Ammon's horn (tissue), 1 donor: ENCODE data around the gene SMYD4.
"Not testable (repeated sequence)": the region's sequence is repeated elsewhere in the genome, so short reads cannot be mapped to it uniquely, and the experiment has no call there.

ENCODE experiments used
- DNase-seq: peaks from one replicate; pipeline ENCODE4 v3.0.0-alpha.2; 2016; ENCODE audit warnings: low spot score

SMYD4 gene

DNA sequence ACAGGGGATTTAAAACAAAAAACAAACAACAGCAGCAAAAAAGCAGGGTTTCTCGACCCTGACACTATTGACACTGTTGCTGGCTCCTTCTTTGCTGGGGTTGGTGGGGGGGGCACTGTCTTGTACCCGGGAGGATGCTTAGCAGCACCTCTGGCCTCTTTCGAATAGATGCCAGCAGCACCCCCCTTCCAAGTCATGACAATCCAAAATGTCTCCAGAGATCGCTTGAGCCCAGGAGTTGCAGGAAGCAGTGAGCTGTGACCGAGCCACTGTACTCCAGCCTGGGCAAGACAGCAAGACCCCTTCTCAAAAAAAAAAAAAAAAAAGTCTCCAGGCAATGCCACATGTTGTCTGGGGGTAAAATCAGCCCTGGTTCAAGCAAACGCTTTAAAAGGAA is 47.5 kb downstream of the SMYD4 start:
- DNase-seq, result no peak

DNA sequence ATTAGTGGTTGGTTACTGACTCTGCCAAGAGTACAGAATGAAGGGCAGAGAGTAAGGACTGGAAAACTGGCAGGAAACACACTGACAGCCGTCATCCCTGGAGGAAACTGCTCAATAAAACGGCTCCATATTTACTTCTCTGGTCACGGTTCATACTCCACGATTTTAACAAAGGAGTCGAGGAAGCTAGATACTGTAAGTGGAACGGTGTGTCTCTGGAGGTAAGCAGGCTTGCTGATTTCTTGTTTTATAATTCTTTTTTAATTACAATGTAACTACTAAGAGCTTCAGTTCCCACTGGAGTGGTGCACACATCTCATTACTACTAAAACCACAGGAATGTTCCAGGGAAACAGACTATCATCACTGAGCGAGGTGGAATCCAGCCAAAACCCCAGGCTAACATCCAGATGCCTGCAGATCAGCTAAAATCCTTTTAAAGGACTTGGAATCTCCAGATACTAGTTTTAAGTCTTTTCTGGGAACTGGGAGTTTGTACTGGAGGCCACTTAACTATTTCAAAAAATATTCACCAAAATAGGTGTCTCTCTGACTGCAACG is 50.1 kb downstream of the SMYD4 start:
- no peak for DNase-seq

DNA sequence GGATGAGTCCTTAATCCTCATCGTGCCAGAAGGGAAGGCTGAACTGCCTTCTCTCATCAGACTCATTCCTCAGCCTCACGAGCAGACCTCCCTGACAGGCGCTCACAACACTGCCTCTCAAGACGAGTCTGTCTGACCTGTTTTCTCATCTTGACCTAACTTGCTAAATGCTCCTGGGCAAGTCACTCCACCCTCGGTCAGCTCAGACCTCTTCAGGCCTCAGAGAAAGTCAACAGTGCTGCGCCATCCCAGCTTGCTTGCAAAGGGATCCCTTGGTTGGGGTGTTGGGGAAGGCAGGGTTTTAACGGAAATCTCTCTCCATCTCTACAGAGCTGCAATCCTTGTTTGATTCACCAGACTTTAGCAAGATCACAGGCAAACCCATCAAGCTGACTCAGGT is 52.8 kb downstream of the SMYD4 start:
- DNase-seq, result no peak

DNA sequence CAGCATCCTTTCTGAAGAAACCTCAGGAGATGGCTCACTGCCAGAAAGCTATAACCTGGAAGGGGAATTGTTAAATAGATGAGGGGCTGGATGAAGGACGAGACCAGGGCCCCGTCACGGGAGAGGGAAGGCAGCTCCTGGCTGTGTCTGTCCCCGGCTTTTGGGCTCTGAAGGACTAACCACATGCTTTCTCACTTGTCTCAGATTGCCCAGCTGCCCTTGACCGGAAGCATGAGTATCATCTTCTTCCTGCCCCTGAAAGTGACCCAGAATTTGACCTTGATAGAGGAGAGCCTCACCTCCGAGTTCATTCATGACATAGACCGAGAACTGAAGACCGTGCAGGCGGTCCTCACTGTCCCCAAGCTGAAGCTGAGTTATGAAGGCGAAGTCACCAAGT is 53.4 kb downstream of the SMYD4 start:
- no peak for DNase-seq

DNA sequence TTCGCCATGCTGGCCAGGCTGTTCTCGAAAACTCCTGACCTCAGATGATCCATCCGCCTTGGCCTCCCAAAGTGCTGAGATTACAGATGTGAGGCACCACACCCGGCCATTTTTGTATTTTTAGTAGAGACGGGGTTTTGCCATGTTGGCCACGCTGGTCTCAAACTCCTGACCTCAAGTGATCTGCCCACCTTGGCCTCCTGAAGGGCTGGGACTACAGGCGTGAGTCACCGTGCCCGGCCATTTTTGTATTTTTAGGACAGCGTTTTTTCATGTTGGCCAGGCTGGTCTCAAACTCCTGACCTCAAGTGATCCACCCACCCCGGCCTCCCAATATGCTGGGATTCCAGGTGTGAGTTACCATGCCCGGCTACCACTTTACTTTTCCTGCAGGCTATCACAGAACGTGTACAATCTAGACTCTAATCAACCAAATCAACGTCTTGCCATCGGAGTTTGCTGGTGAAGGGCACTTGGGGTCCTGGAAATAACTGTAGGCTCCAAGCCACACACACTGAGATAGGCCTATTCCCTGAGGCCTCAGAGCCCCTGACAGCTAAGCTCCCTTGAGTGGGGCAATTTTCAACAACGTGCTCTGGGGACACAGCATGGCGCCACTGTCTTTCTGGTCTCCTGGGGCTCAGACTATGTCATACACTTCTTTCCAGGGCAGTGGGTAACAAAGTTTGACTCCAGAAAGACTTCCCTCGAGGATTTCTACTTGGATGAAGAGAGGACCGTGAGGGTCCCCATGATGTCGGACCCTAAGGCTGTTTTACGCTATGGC is 55.1 kb downstream of the SMYD4 start:
- no peak for DNase-seq

DNA sequence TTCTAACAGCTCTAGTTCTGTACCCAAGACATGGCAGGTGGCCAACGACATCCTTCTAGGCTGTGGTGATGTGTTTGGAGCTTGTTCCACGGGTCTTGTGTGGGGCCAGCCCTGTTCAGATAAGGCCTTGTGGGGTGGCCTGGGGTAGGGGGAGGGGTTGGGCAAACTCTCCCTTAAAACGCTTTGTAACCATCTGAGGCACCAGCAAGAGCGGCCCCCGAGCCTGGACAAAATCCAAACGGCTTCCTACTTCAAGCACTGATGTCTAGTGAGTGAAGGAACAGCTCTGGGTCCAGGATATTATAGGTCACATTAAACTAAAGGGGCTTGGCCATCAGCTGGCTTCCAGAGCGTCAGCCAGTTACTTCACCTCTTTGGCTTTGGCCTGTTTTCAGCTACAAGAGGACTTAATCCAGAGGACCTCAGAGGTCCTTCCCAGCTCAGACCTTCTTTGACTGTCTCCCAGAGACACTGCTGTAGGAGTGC is 56.0 kb downstream of the SMYD4 start:
- no peak for DNase-seq

DNA sequence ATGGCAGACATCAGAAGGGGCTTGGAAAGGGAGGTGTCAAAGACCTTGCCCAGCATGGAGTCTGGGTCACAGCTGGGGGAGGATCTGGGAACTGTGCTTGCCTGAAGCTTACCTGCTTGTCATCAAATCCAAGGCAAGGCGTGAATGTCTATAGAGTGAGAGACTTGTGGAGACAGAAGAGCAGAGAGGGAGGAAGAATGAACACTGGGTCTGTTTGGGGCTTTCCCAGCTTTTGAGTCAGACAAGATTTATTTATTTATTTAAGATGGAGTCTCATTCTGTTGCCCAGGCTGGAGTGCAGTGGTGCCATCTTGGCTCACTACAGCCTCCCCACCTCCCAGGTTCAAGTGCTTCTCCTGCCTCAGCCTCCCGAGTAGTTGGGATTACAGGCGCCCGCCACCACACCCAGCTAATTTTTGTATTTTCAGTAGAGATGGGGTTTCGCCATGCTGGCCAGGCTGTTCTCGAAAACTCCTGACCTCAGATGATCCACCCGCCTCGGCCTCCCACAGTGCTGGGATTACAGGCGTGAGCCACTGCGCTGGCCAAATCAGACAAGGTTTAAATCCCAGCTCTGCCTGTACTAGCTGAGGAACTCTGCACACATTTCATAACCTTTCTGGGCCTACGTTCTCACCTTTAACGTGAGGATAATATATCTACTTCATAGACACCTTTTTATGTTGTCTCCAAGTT is 56.6 kb downstream of the SMYD4 start:
- DNase-seq, result not testable (repeated sequence)

DNA sequence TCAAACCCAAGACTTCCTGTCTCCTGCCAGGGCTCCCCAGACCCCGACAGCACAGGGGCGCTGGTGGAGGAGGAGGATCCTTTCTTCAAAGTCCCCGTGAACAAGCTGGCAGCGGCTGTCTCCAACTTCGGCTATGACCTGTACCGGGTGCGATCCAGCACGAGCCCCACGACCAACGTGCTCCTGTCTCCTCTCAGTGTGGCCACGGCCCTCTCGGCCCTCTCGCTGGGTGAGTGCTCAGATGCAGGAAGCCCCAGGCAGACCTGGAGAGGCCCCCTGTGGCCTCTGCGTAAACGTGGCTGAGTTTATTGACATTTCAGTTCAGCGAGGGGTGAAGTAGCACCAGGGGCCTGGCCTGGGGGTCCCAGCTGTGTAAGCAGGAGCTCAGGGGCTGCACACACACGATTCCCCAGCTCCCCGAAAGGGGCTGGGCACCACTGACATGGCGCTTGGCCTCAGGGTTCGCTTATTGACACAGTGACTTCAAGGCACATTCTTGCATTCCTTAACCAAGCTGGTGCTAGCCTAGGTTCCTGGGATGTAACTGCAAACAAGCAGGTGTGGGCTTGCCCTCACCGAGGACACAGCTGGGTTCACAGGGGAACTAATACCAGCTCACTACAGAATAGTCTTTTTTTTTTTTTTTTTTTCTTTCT is 59.8 kb downstream of the SMYD4 start:
- DNase-seq, result no peak

DNA sequence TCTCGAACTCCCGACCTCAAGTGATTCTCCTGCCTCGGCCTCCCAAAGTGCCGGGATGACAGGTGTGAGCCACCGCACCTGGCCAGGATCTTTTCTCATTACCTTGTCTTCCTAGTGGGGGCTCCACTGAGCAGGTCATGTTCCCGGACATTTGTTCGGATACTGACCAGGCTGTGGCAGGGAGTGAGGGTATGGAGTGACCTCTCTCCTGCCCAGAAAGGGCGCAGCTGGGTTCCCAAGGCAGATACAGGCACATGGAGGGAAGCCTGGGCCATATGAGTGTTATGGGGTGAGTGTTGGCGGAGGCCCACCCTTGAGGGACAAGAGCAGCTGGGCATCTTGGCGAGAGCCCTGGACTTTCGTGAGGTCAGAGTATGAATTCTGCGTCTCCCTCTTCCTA is 62.3 kb downstream of the SMYD4 start:
- no peak for DNase-seq

DNA sequence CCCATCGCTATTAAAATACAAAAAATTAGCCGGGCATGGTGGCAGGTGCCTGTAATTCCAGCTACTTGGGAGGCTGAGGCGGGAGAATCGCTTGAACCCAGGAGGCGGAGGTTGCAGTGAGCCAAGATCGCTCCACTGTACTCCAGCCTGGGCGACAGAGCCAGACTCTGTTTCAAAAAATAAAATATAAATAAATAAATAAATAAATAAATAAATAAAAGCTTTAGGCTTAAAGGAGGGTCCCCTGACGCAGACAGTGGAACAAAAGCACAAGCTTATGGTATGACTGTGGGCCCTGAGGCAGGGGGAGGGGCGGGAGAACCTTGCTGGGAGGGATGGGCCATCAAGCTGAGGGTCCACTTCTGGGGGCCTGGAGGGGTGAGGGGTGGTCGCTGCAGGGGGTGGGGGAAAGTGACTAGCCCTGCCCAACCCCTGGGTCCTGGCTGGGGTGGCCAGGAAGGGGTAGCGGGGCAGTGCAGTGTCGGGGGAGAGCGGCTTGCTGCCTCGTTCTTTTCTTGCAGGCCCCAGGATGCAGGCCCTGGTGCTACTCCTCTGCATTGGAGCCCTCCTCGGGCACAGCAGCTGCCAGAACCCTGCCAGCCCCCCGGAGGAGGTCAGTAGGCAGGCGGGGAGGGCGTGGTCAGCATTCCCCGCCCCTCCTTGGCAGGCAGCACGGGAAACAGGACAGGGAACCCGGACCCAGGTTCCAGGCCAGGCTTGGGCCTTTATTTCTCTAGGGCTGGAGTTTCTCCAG is 63.1 kb downstream of the SMYD4 start:
- no peak for DNase-seq

DNA sequence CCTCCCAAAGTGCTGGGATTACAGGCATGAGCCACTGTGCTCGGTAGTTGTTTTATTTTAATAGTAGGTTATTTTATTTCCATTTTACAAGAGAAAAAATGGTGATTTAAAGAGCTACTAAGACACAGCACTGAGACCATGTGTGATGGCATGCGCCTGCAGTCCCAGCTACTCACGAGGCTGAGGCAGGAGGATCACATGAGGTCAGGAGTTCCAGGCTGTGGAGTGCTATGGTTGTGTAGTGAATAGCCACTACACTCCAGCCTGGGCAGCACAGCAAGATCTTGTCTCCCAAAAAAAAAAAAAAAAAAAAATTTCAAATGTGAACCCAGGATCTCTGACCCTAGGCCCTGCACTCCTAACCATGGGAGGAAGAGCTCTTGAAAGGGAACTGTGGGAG is 64.1 kb downstream of the SMYD4 start:
- DNase-seq, result no peak

DNA sequence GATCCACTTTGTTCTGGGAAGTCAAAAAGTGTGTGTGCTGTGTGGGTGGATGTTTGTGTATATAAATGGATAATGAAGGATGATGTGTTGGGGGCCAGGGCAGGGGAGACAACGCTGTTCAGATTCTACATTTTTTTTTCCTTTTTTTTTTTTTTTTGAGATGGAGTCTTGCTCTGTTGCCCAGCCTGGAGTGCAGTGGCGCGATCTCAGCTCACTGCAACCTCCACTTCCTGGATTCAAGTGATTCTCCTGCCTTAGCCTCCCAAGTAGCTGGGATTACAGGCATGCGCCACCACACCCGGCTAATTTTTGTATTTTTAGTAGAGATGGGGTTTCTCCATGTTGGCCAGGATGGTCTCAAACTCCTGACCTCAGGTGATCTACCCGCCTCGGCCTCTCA is 65.0 kb downstream of the SMYD4 start:
- DNase-seq, result not testable (repeated sequence)

DNA sequence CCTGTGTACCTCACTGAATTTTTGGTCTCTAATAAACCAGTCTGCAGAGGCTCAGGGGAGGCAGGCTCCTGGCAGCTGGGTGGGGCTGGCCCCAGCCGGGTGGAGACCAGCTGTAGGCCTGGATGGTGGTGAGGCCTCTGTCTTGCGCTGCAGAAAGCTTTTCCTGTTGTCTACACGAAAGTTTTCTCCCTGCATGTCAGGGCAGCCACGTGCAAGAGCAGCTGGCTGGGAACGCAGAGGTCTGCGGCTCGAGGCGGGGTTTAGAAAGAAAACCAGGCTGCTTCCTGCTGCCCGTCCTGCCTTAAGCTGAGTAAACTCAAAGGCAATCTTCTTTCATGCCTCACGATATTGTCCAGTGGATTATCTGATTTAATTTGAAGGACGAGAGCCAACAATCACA is 65.4 kb downstream of the SMYD4 start:
- DNase-seq, result peak; percentile 52

DNA sequence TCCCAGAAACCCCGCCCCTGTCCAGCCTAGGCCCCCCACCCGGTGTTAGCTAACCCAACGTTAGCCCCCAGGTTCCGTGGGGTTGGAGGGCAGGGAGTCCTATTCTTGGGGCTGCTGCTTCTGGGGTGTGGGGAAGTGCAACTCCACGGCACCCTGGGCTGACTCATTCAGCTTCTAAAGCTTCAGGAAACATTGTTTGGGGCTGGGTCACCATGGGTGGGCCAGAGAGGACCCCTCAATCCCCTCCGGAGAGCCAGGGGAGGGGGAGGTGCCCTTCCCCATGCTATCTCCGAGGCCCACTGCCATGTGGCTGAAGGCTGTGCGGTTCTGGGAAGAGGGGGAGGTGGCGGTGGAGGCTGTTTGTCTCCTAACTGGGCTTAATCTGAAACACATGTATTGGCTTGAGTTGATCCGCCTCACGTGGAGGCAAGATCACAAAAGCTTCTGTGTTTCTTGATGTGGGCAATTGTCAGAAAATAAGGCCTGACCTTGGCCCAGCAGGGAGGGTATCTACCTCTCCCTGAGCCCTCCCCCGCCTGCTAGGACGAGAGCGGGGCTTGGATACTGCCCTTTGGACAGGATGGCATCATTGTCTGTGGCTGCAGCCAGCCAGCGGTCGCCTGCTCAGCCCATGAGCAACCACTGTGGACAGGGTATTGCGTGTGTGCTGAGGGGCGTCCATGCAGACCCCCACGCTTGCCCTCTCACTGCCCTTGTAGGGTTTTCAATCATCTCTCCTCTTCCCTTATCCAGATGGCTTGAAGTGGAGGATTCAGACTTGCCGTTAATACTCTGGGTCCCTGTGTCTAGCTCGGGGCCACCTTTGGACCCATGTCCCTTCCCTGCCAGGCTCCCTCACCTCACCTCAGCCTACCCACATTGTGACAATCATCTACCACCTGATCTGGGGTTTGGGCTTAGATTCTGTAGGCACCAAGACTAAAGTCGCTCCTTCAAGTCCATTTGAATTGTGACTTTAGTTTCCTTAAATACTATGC is 66.5 kb downstream of the SMYD4 start:
- no peak for DNase-seq

DNA sequence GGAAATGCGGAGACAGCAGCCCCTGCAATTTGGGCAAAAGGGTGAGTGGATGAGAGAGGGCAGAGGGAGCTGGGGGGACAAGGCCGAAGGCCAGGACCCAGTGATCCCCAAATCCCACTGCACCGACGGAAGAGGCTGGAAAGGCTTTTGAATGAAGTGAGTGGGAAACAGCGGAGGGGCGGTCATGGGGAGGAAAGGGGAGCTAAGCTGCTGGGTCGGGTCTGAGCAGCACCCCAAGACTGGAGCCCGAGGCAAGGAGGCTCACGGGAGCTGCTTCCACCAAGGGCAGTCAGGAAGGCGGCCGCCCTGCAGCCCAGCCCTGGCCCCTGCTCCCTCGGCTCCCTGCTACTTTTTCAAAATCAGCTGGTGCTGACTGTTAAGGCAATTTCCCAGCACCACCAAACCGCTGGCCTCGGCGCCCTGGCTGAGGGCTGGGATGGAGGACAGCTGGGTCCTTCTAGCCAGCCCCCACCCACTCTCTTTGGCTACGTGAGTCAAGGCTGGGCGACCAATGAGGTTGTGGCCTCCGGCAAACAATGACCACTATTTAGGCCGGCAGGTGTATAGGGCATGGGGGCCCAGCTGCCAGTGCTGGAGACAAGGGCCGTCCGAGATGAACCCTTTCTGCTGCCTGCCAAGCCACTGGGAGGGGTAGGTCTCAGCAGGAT is 67.3 kb downstream of the SMYD4 start:
- DNase-seq, result no peak

DNA sequence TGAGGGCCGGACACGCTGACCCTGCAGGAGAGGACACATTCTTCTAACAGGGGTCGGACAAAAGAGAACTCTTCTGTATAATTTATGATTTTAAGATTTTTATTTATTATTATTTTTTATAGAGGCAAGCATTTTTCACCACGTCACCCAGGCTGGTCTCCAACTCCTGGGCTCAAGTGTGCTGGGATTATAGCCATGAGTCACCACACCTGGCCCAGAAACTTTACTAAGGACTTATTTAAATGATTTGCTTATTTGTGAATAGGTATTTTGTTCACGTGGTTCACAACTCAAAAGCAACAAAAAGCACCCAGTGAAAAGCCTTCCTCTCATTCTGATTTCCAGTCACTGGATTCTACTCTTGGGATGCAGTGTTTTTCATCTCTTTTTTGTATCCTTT is 70.2 kb downstream of the SMYD4 start:
- no peak for DNase-seq

DNA sequence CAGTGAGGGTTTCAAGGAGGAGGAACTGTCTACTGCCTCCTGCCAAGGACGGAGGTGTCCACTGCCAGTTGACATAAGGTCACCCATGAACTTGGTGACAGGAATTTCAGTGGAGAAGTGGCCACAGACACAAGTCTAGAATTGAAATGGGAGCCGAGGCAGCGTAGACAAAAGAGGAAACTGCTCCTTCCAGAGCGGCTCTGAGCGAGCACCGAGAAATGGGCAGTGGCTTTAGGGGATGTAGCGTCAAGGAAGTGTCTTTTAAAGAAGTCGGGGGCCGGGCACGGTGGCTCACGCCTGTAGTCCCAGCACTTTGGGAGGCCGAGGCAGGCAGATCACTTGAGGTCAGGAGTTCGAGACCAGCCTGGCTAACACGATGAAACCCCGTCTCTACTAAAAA is 70.9 kb downstream of the SMYD4 start:
- DNase-seq, result peak; percentile 63

DNA sequence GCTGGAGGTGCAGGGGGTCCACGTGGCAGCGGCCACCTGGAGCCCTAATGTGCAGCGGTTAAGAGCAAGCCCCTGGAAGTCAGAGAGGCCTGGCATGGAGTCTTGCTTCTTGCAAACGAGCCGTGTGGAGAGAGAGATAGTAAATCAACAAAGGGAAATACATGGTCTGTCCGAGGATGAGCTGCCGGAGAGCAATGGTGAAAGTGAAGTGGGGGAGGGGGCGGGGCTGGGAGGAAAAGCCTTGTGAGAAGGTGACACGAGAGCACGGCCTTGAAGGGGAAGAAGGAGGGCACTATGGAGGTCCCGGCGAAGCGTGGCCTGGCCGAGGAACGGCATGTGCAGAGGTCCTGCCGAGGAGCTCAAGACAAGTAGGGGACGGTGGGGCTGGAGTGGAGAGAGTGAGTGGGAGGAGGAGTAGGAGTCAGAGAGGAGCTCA is 73.9 kb downstream of the SMYD4 start:
- DNase-seq, result no peak

DNA sequence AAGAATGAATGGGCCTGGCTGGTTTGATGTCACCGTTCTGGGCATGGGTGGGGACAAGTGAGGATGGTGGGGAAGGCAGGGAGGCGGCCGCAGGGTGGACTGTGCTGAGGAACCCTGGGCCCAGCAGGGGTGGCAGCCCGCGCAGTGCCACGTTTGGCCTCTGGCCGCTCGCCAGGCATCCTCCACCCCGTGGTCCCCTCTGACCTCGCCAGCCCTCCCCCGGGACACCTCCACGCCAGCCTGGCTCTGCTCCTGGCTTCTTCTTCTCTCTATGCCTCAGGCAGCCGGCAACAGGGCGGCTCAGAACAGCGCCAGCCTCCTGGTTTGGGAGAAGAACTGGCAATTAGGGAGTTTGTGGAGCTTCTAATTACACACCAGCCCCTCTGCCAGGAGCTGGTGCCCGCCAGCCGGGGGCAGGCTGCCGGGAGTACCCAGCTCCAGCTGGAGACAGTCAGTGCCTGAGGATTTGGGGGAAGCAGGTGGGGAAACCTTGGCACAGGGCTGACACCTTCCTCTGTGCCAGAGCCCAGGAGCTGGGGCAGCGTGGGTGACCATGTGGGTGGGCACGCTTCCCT is 74.4 kb downstream of the SMYD4 start:
- DNase-seq, result peak; percentile 51
